ENCODE measurements around the gene TNXB.
"Not testable (repeated sequence)": the region's sequence is repeated elsewhere in the genome, so short reads cannot be mapped to it uniquely, and the experiment has no call there.

TNXB gene

GRCh38 chr6:32052626-32053025 lies 56.5 kb downstream of the TNXB start:
- DNase-seq = not testable (repeated sequence)

- DNase-seq = no peak
Measured at GRCh38 chr6:32050562-32050961, 58.6 kb downstream of the TNXB start.

- not testable (repeated sequence) for DNase-seq
Measured at GRCh38 chr6:32049736-32050135, 59.4 kb downstream of the TNXB start.

GRCh38 chr6:32049149-32049548 lies 60.0 kb downstream of the TNXB start:
- DNase-seq = not testable (repeated sequence)

- peak; percentile 76 for DNase-seq
Measured at GRCh38 chr6:32047855-32048766, 61.0 kb downstream of the TNXB start.

- no peak for DNase-seq
Measured at GRCh38 chr6:32047539-32047854, 61.6 kb downstream of the TNXB start.

- no peak for DNase-seq
Measured at GRCh38 chr6:32047084-32047478, 62.1 kb downstream of the TNXB start.

- peak; percentile 29 for DNase-seq
Measured at GRCh38 chr6:32046450-32047083, 62.6 kb downstream of the TNXB start.

- DNase-seq = no peak
Measured at GRCh38 chr6:32045811-32046449, 63.2 kb downstream of the TNXB start.

GRCh38 chr6:32044916-32045315 lies 64.2 kb downstream of the TNXB start:
- not testable (repeated sequence) for DNase-seq

GRCh38 chr6:32043589-32044380 lies 65.4 kb downstream of the TNXB start:
- DNase-seq = not testable (repeated sequence)

GRCh38 chr6:32042276-32042675 lies 66.9 kb downstream of the TNXB start:
- not testable (repeated sequence) for DNase-seq

- peak; percentile 43 for DNase-seq
Measured at GRCh38 chr6:32041385-32041784, 67.8 kb downstream of the TNXB start.

- not testable (repeated sequence) for DNase-seq
Measured at GRCh38 chr6:32041050-32041321, 68.2 kb downstream of the TNXB start.

- DNase-seq = not testable (repeated sequence)
Measured at GRCh38 chr6:32040299-32041049, 68.7 kb downstream of the TNXB start.

GRCh38 chr6:32039321-32040274 lies 69.5 kb downstream of the TNXB start:
- not testable (repeated sequence) for DNase-seq

GRCh38 chr6:32038878-32039277 lies 70.3 kb downstream of the TNXB start:
- DNase-seq = not testable (repeated sequence)

GRCh38 chr6:32037598-32038524 lies 71.3 kb downstream of the TNXB start, which contains the start of gene CYP21A2:
Gene CYP21A2, plus strand, starts transcription at chr6:32038415. Its CDS starts 8 bp downstream, at chr6:32038423.
- not testable (repeated sequence) for DNase-seq

- not testable (repeated sequence) for DNase-seq
Measured at GRCh38 chr6:32037136-32037535, 72.0 kb downstream of the TNXB start.

Data from NCI-H82 (cell line).